SK-N-SH (cell line): ENCODE results near the gene APBB1IP. TPM values are rescaled to one million over a fixed set of nuclear protein-coding genes. Genes with fewer than 3 reads are reported as not detected.

Experiments
- CTCF ChIA-PET: fragments of 300-600, 350-600 bp; formaldehyde crosslinking; extraction: SDS; loops from one replicate; lab custom pipeline; 2021; lab: Yijun Ruan, JAX
- POLR2A ChIA-PET: fragments of 350-600 bp; sonication (Branson Sonifier 250); formaldehyde crosslinking; extraction: SDS; loops from one replicate; lab custom pipeline; 2020; ENCODE audit warnings: antibody characterized with exemption, inconsistent platforms; lab: Yijun Ruan, JAX
- DNase-seq: peaks from one replicate; pipeline ENCODE4 v3.0.0; 2012
- H2AFZ ChIP-seq: fragments of 200-600 bp; sonication (generic); 2 replicates; pipeline ENCODE4 v1.8.1; 2016; ENCODE audit warnings: antibody characterized with exemption, mild to moderate bottlenecking, low read depth
- H3F3A ChIP-seq: fragments of 200-600 bp; sonication (generic); replicated peaks from 2 replicates; pipeline ENCODE3; 2016; ENCODE audit warnings: antibody characterized with exemption, mild to moderate bottlenecking; ENCODE audit not compliant: insufficient read depth
- H3K27ac ChIP-seq, 2 experiments: fragments of 200-500 bp in 1 of 2; fragments of 200-600 bp in 1 of 2; sonication (Bioruptor generic) in 1 of 2; sonication (generic), shearing (Covaris generic) in 1 of 2; 2 replicates each; pipeline versions ENCODE4 v1.5.1 to v1.6.1; 2014 to 2016; ENCODE audit warnings: low read depth in 2 of 2, inconsistent platforms in 1 of 2, low read length in 1 of 2, mild to moderate bottlenecking in 1 of 2, mixed read lengths in 1 of 2
- H3K27me3 ChIP-seq: fragments of 200-600 bp; sonication (generic), shearing (Covaris generic); 2 replicates; pipeline ENCODE4 v1.6.1; 2016; ENCODE audit warnings: mixed run types; ENCODE audit not compliant: insufficient read depth
- H3K36me3 ChIP-seq, 2 experiments: fragments of 200-500 bp in 1 of 2; fragments of 200-600 bp in 1 of 2; sonication (Bioruptor generic) in 1 of 2; sonication (generic) in 1 of 2; replicated peaks in 1 of 2; 2 replicates each; pipeline versions ENCODE3 to v1.5.1; 2014 to 2016; ENCODE audit warnings: low read length in 1 of 2, mild to moderate bottlenecking in 1 of 2; ENCODE audit not compliant: insufficient read depth in 2 of 2, control insufficient read depth in 1 of 2
- H3K4me1 ChIP-seq, 2 experiments: fragments of 200-500 bp in 1 of 2; fragments of 200-600 bp in 1 of 2; sonication (Bioruptor generic) in 1 of 2; sonication (generic), shearing (Covaris generic) in 1 of 2; 2 replicates each; pipeline versions ENCODE4 v1.5.1 to v1.6.1; 2014 to 2016; ENCODE audit warnings: low read depth in 1 of 2, low read length in 1 of 2, mixed run types in 1 of 2; ENCODE audit not compliant: insufficient read depth in 2 of 2, control insufficient read depth in 1 of 2
- H3K4me2 ChIP-seq: fragments of 200-600 bp; sonication (generic), shearing (Covaris generic); 2 replicates; pipeline ENCODE4 v1.6.1; 2017; ENCODE audit warnings: mixed run types
- H3K4me3 ChIP-seq, 2 experiments: fragments of 200-500 bp in 1 of 2; fragments of 200-600 bp in 1 of 2; sonication (Bioruptor generic) in 1 of 2; sonication (generic), shearing (Covaris generic) in 1 of 2; 2 replicates each; pipeline versions ENCODE4 v1.5.1 to v1.8.1; 2014 to 2016; ENCODE audit warnings: low read depth in 2 of 2, inconsistent platforms in 1 of 2, low read length in 1 of 2, mild to moderate bottlenecking in 1 of 2, mixed read lengths in 1 of 2, moderate library complexity in 1 of 2
- H3K79me2 ChIP-seq: fragments of 200-600 bp; sonication (generic); 2 replicates; pipeline ENCODE4 v1.8.1; 2017; ENCODE audit warnings: mild to moderate bottlenecking; ENCODE audit not compliant: insufficient read depth
- H3K9ac ChIP-seq: fragments of 200-600 bp; sonication (generic); 2 replicates; pipeline ENCODE4 v1.6.1; 2017; ENCODE audit warnings: mixed run types
- H3K9me2 ChIP-seq: fragments of 200-600 bp; sonication (generic); 2 replicates; pipeline ENCODE4 v1.6.1; 2017; ENCODE audit warnings: mixed run types
- H3K9me3 ChIP-seq: fragments of 200-600 bp; sonication (generic); 2 replicates; pipeline ENCODE4 v1.6.1; 2017; ENCODE audit warnings: mixed run types, mild to moderate bottlenecking, moderate library complexity
- H4K20me1 ChIP-seq: fragments of 200-600 bp; sonication (generic); 2 replicates; pipeline ENCODE4 v1.6.1; 2017; ENCODE audit warnings: mild to moderate bottlenecking, mixed run types; ENCODE audit not compliant: insufficient read depth
- CHD2 ChIP-seq: fragments of 150-350 bp; IDR thresholded peaks from 2 replicates; pipeline ENCODE4 v1.6.1; 2018; ENCODE audit warnings: low read length; ENCODE audit not compliant: partially characterized antibody
- EP300 ChIP-seq, 2 experiments: IDR thresholded peaks; 2 replicates each; pipeline versions ENCODE4 v1.4.0 to v1.6.1; 2012; ENCODE audit warnings: borderline replicate concordance in 1 of 2, low read depth in 1 of 2, low read length in 1 of 2
- GABPA ChIP-seq: IDR thresholded peaks from 2 replicates; pipeline ENCODE4 v1.4.0; 2012; ENCODE audit warnings: low read depth, mild to moderate bottlenecking
- GATA2 ChIP-seq: sonication (generic); formaldehyde crosslinking; IDR thresholded peaks from 2 replicates; pipeline ENCODE4 v1.5.0; 2020; ENCODE audit warnings: mild to moderate bottlenecking, missing genetic modification reagents
- JUND ChIP-seq: IDR thresholded peaks from 2 replicates; pipeline ENCODE4 v1.4.0; 2012
- MXI1 ChIP-seq: IDR thresholded peaks from 2 replicates; pipeline ENCODE4 v1.6.1; 2012; ENCODE audit warnings: mild to moderate bottlenecking, low read depth, low read length, improper control_type of control experiment
- NRF1 ChIP-seq: IDR thresholded peaks from 2 replicates; pipeline ENCODE4 v1.6.1; 2012; ENCODE audit warnings: low read depth, mild to moderate bottlenecking, low read length
- POLR2AphosphoS5 ChIP-seq: IDR thresholded peaks from 2 replicates; pipeline ENCODE4 v1.6.1; 2012; ENCODE audit warnings: low read depth, low read length
- RCOR1 ChIP-seq: fragments of 150-350 bp; IDR thresholded peaks from 2 replicates; pipeline ENCODE4 v1.6.1; 2017; ENCODE audit warnings: antibody characterized with exemption, low read length
- RFX5 ChIP-seq: IDR thresholded peaks from 2 replicates; pipeline ENCODE4 v1.6.1; 2012; ENCODE audit warnings: mild to moderate bottlenecking, improper control_type of control experiment, low read length
- SMC3 ChIP-seq: IDR thresholded peaks from 2 replicates; pipeline ENCODE4 v1.6.1; 2012; ENCODE audit warnings: low read depth, low read length, improper control_type of control experiment
- TCF12 ChIP-seq: IDR thresholded peaks from 2 replicates; pipeline ENCODE4 v1.4.0; 2012
- TEAD4 ChIP-seq: IDR thresholded peaks from 2 replicates; pipeline ENCODE4 v1.4.0; 2012; ENCODE audit warnings: mild to moderate bottlenecking, borderline replicate concordance; ENCODE audit not compliant: insufficient read depth
- YY1 ChIP-seq: IDR thresholded peaks from 2 replicates; pipeline ENCODE4 v1.4.0; 2012; ENCODE audit warnings: low read depth, mild to moderate bottlenecking
- ZBTB33 ChIP-seq: IDR thresholded peaks from 2 replicates; pipeline ENCODE4 v1.4.0; 2012; ENCODE audit warnings: low read depth, borderline replicate concordance
- whole genome bisulfite sequencing: methylation state at CpG from one replicate; pipeline ENCODE4 v1.1.6; 2017; ENCODE audit warnings: low lambda C conversion rate; 5-methylcytosine and 5-hydroxymethylcytosine counted together
- polyA plus RNA-seq, 3 experiments: library from polyadenylated mRNA; depleted of rRNA; stranded (reverse); fragments of >200 nt; gene quantifications; 2 replicates each; pipeline ENCODE4 v1.2.3, GENCODE V29; 2012
- TF ChIP-seq, protein P1 (sequence below): fragments of 150-350 bp; IDR thresholded peaks from 2 replicates; pipeline ENCODE4 v1.6.1; 2016; ENCODE audit warnings: mild to moderate bottlenecking, low read depth, low read length
- TF ChIP-seq, protein P2 (sequence below): IDR thresholded peaks from 2 replicates; pipeline ENCODE4 v1.6.1; 2012; ENCODE audit warnings: mild to moderate bottlenecking, low read depth, low read length, moderate library complexity
- TF ChIP-seq, protein P3 (sequence below): IDR thresholded peaks from 2 replicates; pipeline ENCODE4 v1.4.0; 2012; ENCODE audit warnings: low read depth, borderline replicate concordance
- TF ChIP-seq, protein P4 (sequence below): IDR thresholded peaks from 2 replicates; pipeline ENCODE4 v1.4.0; 2012; ENCODE audit warnings: low read depth

Gene APBB1IP
- polyA plus RNA-seq, 1 of the 3 experiments (the other 2 are of a cell fraction), result not detected

DNA sequence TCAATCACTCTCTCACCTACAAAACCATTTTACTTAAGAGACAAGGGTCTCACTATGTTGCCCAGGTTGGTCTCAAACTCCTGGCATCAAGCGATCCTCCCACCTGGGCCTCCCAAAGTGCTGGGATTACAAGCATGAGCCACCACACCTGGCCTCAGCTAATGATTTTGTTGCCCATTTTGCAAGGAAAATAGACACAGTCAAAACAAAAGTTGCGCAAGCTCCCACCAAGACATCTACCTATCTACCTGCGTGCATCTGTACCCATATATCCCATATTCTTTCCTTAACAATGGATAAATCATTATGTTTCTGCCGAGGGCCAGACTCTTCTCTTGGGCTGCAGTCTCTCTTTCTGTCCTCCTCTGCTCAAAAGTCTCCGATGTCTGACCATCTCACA is 67.3 kb downstream of the APBB1IP start (continued):
- TF ChIP-seq, protein P1, sequence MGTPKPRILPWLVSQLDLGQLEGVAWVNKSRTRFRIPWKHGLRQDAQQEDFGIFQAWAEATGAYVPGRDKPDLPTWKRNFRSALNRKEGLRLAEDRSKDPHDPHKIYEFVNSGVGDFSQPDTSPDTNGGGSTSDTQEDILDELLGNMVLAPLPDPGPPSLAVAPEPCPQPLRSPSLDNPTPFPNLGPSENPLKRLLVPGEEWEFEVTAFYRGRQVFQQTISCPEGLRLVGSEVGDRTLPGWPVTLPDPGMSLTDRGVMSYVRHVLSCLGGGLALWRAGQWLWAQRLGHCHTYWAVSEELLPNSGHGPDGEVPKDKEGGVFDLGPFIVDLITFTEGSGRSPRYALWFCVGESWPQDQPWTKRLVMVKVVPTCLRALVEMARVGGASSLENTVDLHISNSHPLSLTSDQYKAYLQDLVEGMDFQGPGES, result no peak
- TF ChIP-seq GATA2 (CRISPR knock-in tag), result no peak
- no peak for TF ChIP-seq SMC3
- no peak for TF ChIP-seq CHD2
- no peak for TF ChIP-seq JUND
- TF ChIP-seq, protein P2, sequence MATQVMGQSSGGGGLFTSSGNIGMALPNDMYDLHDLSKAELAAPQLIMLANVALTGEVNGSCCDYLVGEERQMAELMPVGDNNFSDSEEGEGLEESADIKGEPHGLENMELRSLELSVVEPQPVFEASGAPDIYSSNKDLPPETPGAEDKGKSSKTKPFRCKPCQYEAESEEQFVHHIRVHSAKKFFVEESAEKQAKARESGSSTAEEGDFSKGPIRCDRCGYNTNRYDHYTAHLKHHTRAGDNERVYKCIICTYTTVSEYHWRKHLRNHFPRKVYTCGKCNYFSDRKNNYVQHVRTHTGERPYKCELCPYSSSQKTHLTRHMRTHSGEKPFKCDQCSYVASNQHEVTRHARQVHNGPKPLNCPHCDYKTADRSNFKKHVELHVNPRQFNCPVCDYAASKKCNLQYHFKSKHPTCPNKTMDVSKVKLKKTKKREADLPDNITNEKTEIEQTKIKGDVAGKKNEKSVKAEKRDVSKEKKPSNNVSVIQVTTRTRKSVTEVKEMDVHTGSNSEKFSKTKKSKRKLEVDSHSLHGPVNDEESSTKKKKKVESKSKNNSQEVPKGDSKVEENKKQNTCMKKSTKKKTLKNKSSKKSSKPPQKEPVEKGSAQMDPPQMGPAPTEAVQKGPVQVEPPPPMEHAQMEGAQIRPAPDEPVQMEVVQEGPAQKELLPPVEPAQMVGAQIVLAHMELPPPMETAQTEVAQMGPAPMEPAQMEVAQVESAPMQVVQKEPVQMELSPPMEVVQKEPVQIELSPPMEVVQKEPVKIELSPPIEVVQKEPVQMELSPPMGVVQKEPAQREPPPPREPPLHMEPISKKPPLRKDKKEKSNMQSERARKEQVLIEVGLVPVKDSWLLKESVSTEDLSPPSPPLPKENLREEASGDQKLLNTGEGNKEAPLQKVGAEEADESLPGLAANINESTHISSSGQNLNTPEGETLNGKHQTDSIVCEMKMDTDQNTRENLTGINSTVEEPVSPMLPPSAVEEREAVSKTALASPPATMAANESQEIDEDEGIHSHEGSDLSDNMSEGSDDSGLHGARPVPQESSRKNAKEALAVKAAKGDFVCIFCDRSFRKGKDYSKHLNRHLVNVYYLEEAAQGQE, result no peak
- TF ChIP-seq, all 33 proteins: peak for 0

DNA sequence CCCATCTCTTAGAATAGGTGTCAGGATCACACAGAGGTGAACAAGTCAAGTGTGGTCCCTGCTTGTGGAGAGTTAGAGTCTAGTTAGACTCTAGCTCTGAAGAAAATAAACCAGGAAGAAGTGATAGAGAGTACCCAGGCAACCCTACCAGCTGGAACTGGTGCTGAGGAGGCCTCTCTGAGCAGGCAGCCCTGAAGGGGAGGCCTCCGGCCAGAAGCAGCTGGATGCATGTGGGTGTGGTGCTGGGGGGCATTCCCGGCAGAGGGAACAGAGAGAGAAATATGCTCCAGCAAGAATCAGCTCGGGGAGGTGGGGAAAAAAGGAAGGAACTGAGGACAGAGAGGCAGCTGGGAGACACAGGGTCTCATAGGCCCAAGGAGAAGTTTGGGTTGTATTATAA is 68.6 kb downstream of the APBB1IP start:
- Histone ChIP-seq H3K9ac (no peak overlapping the region), H3F3A (no peaks in the 10 kb centered on the region), H3K4me1 (no peaks in the 10 kb centered on the region), H3K4me3 (no peak overlapping the region), H3K4me2 (no peak overlapping the region), H3K36me3 (no peaks in the 10 kb centered on the region), H4K20me1 (no peaks in the 10 kb centered on the region), H2AFZ (no peak overlapping the region), H3K9me3 (no peaks in the 10 kb centered on the region)
- POLR2A ChIA-PET, result interaction anchor here (0.6 kb wide), 1 partner anchor 548 kb away, joined by 3 read pairs; no protein-coding TSS in a partner anchor
- TF ChIP-seq, protein P3, sequence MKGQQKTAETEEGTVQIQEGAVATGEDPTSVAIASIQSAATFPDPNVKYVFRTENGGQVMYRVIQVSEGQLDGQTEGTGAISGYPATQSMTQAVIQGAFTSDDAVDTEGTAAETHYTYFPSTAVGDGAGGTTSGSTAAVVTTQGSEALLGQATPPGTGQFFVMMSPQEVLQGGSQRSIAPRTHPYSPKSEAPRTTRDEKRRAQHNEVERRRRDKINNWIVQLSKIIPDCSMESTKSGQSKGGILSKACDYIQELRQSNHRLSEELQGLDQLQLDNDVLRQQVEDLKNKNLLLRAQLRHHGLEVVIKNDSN, result no peak
- no peak for TF ChIP-seq GABPA
- no peak for TF ChIP-seq YY1
- TF ChIP-seq RCOR1, result no peak
- no peak for TF ChIP-seq EP300 (IDR thresholded peaks at IDR 0.05; ENCODE audit: borderline replicate concordance in 1 of 2, low read depth in 1 of 2, low read length in 1 of 2)
- TF ChIP-seq RFX5, result no peak
- no peak for TF ChIP-seq ZBTB33
- TF ChIP-seq GATA2 (CRISPR knock-in tag), result no peak
- no peak for TF ChIP-seq CHD2
- TF ChIP-seq, protein P4, sequence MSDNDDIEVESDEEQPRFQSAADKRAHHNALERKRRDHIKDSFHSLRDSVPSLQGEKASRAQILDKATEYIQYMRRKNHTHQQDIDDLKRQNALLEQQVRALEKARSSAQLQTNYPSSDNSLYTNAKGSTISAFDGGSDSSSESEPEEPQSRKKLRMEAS, result no peak
- TF ChIP-seq, protein P1, result no peak
- no peak for TF ChIP-seq TCF12
- no peak for TF ChIP-seq NRF1
- TF ChIP-seq TEAD4, result no peak
- no peak for TF ChIP-seq POLR2AphosphoS5
- no peak for TF ChIP-seq MXI1
- no peak for TF ChIP-seq JUND
- TF ChIP-seq, all 33 proteins: peak for 0
- Histone ChIP-seq H3K79me2 (no peaks in the 10 kb centered on the region), H3K27ac (no peak overlapping the region), H3K9me2 (no peaks in the 10 kb centered on the region), H3K27me3 (no peaks in the 10 kb centered on the region)
- WGBS, result 7% methylated on average over 3 of the region's 3 CpGs
- DNase-seq, result no peak
- CTCF ChIA-PET, result no interaction called here
